HPDE6-E6E7 (cell line): ENCODE measurements around the gene RPRM.
"Not testable (repeated sequence)": the region's sequence is repeated elsewhere in the genome, so short reads cannot be mapped to it uniquely, and the experiment has no call there.

Experiments used
- DNase-seq: peaks from one replicate; pipeline ENCODE4 v3.0.0; 2011; ENCODE audit warnings: missing footprints; ENCODE audit errors: extremely low spot score

RPRM gene

GRCh38 chr2:153455861-153456260, 22.7 kb downstream of the RPRM start:
- no peak for DNase-seq

- no peak for DNase-seq
Observed at GRCh38 chr2:153455403-153455802, 23.2 kb downstream of the RPRM start.

GRCh38 chr2:153451611-153452010, 27.0 kb downstream of the RPRM start:
- DNase-seq, result no peak

- no peak for DNase-seq
Observed at GRCh38 chr2:153443106-153443505, 35.5 kb downstream of the RPRM start.

- not testable (repeated sequence) for DNase-seq
Observed at GRCh38 chr2:153442616-153443015, 35.9 kb downstream of the RPRM start.

- DNase-seq, result not testable (repeated sequence)
Observed at GRCh38 chr2:153440090-153440489, 38.5 kb downstream of the RPRM start.

- no peak for DNase-seq
Observed at GRCh38 chr2:153433403-153433802, 45.2 kb downstream of the RPRM start.

GRCh38 chr2:153432381-153432780, 46.2 kb downstream of the RPRM start:
- DNase-seq, result no peak

GRCh38 chr2:153431114-153431513, 47.4 kb downstream of the RPRM start:
- DNase-seq, result no peak
